ENCODE data around the gene LMF1. TPM values are rescaled to one million over a fixed set of nuclear protein-coding genes. Genes with fewer than 3 reads are reported as not detected.

LMF1 gene
- total and polyA plus RNA-seq, 2 of the 8 experiments (the other 6 are each of a cell fraction or from before 2014, with no cell fraction given): 3.5 to 9.1 TPM

GRCh38 chr16:856811-857210 is 114.0 kb downstream of the LMF1 start:
- Histone ChIP-seq H4K8ac (ENCODE audit: extremely low read depth, insufficient read depth, low read length) (no peak overlapping the region), H3K9ac (replicated peaks in 1 of 4; ENCODE audit: extremely low read depth in 1 of 4, low read depth in 3 of 4, low read length in 3 of 4) (no peak overlapping the region), H3K4ac (replicated peaks; ENCODE audit: insufficient read length, low read depth, low read length) (no peak overlapping the region), H3K4me1 (replicated peaks in 1 of 4; ENCODE audit: control insufficient read depth in 3 of 4, insufficient read depth in 4 of 4, low read length in 3 of 4) (no peaks in the 10 kb centered on the region), H3K27ac (ENCODE audit: low read depth, low read length) (no peak overlapping the region), H3K18ac (ENCODE audit: extremely low read depth, low read length) (no peak overlapping the region), H3K9me3 (ENCODE audit: insufficient read depth in 2 of 2, low read depth in 1 of 2, low read length in 1 of 2) (peaks cover 32 to 78% of the 10 kb centered on the region in 2 experiments), H3K36me3 (ENCODE audit: control insufficient read depth in 2 of 4, insufficient read depth in 4 of 4, low read length in 3 of 4) (no peaks in the 10 kb centered on the region; a peak in 1 of 8 replicates), H4K5ac (ENCODE audit: insufficient read length, low read depth, low read length) (no peak overlapping the region), H3K79me1 (ENCODE audit: low read depth, low read length) (no peaks in the 10 kb centered on the region), H3K14ac (ENCODE audit: insufficient read length) (no peak overlapping the region), H3K27me3 (replicated peaks in 1 of 4; ENCODE audit: control insufficient read depth in 3 of 4, extremely low read depth in 1 of 4, insufficient read depth in 3 of 4, low read length in 3 of 4) (no peaks in the 10 kb centered on the region), H3K56ac (replicated peaks; ENCODE audit: insufficient read length, low read depth, low read length) (no peak overlapping the region), H3K23me2 (ENCODE audit: low read depth, low read length) (peaks cover 2% of the 10 kb centered on the region; the same call in 1 of the 2 replicates), H2AK5ac (ENCODE audit: low read depth, low read length) (no peak overlapping the region), H3K4me3 (ENCODE audit: extremely low read depth in 1 of 4, insufficient read depth in 2 of 4, low read depth in 3 of 4, low read length in 4 of 4) (no peak overlapping the region), H4K20me1 (replicated peaks in 1 of 2; ENCODE audit: control insufficient read depth in 1 of 2, insufficient read depth in 2 of 2, low read length in 2 of 2) (no peaks in the 10 kb centered on the region), H3K23ac (ENCODE audit: insufficient read length) (no peak overlapping the region), H3K4me2 (ENCODE audit: insufficient read depth in 1 of 2, low read depth in 2 of 2, low read length in 2 of 2) (no peak overlapping the region), H3K79me2 (ENCODE audit: control insufficient read depth in 1 of 2, insufficient read depth in 2 of 2, low read length in 2 of 2) (no peaks in the 10 kb centered on the region), H2BK12ac (ENCODE audit: low read depth, low read length) (no peak overlapping the region), H2AFZ (ENCODE audit: low read length) (no peak overlapping the region), H2BK120ac (replicated peaks; ENCODE audit: low read depth, low read length) (no peak overlapping the region), H4K91ac (replicated peaks; ENCODE audit: insufficient read length, low read length) (no peak overlapping the region), H2BK20ac (ENCODE audit: low read length) (no peak overlapping the region), H2BK15ac (ENCODE audit: low read length) (no peak overlapping the region), H2BK5ac (ENCODE audit: low read depth, low read length) (no peak overlapping the region)
- CTCF ChIA-PET (ENCODE audit: partially characterized antibody): interaction anchor here (1.0 kb wide), 1 partner anchor 15 kb away, joined by 3 read pairs; no protein-coding TSS in a partner anchor
- POLR2A ChIA-PET (ENCODE audit: partially characterized antibody): no interaction called here
- WGBS, 2 experiments (ENCODE audit: extremely low coverage in 1 of 2, insufficient coverage in 1 of 2, insufficient read length in 1 of 2, insufficient replicate concordance in 2 of 2, low coverage in 1 of 2, low lambda C conversion rate in 2 of 2, missing lambda C conversion rate in 1 of 2): 94% methylated on average over 23 of the region's 24 CpGs; no CpG with 5 or more reads in 1 of the 2 experiments
- FAIRE-seq (no peak), DNase-seq (ENCODE audit: low read depth in 1 of 2, low spot score in 2 of 2) (no peak)
- no peak for TF ChIP-seq E2F6 (IDR thresholded peaks at IDR 0.05)
- TF ChIP-seq SRF (IDR thresholded peaks at IDR 0.05; ENCODE audit: low read depth, low read length): no peak
- TF ChIP-seq SP4 (IDR thresholded peaks at IDR 0.05; ENCODE audit: low read length): no peak
- TF ChIP-seq CTBP2 (IDR thresholded peaks at IDR 0.05; ENCODE audit: borderline replicate concordance, insufficient read depth, insufficient read length, low read length): no peak
- no peak for TF ChIP-seq BRCA1 (IDR thresholded peaks at IDR 0.05; ENCODE audit: low read depth, low read length)
- TF ChIP-seq HDAC6 (IDR thresholded peaks at IDR 0.05; ENCODE audit: low read depth, low read length): no peak
- no peak for TF ChIP-seq ZNF274 (IDR thresholded peaks at IDR 0.05; ENCODE audit: borderline replicate concordance, extremely low read depth, low read length)
- TF ChIP-seq SAP30 (IDR thresholded peaks at IDR 0.05; ENCODE audit: insufficient read depth, insufficient replicate concordance, low read length): no peak
- TF ChIP-seq TAF1 (IDR thresholded peaks at IDR 0.05; ENCODE audit: low read depth, low read length): no peak
- TF ChIP-seq JUN (IDR thresholded peaks at IDR 0.05; ENCODE audit: low read depth, low read length): no peak
- no peak for TF ChIP-seq BCL11A (IDR thresholded peaks at IDR 0.05; ENCODE audit: low read depth in 2 of 2, low read length in 2 of 2)
- TF ChIP-seq ATF3 (IDR thresholded peaks at IDR 0.05; ENCODE audit: insufficient read depth, low read depth, low read length): no peak
- no peak for TF ChIP-seq POU5F1 (IDR thresholded peaks at IDR 0.05; ENCODE audit: low read depth, low read length)

Measured in H1 (cell line).